ENCODE results near the gene TERT. TPM values are rescaled to one million over a fixed set of nuclear protein-coding genes. Genes with fewer than 3 reads are reported as not detected.

TERT gene
- total RNA-seq, 2 donors from 2014 or later: 7.1 to 9.8 TPM

GRCh38 chr5:1226839-1227581 lies 67.9 kb downstream of the TERT start:
- no peak overlapping the region for H3K27ac ChIP-seq (ENCODE audit: low read depth, low read length)
- H3K9me3 ChIP-seq (ENCODE audit: control insufficient read depth, low read length): no peaks in the 10 kb centered on the region
- Mint-ChIP-seq H3K4me1 (no peaks in the 10 kb centered on the region), H3K36me3 (ENCODE audit: low read depth) (no peaks in the 10 kb centered on the region), H3K9me3 (no peaks in the 10 kb centered on the region), H3K4me3 (no peak overlapping the region), H3K27ac (no peak overlapping the region), H3K27me3 (ENCODE audit: insufficient read depth) (no peaks in the 10 kb centered on the region)
- TF ChIP-seq CTCF (conservative IDR thresholded peaks at IDR 0.05): no peak
- WGBS, 2 experiments (ENCODE audit: insufficient coverage in 1 of 2, insufficient read length in 1 of 2): 84 to 86% methylated on average over 19 to 50 of the region's 50 CpGs
- no peaks in the 10 kb centered on the region for H3K36me3 ChIP-seq (ENCODE audit: control insufficient read depth, insufficient read depth, low read length)
- no peak overlapping the region for H3K9ac ChIP-seq (ENCODE audit: extremely low read depth, low read length, poor library complexity, severe bottlenecking)
- H3K4me1 ChIP-seq (ENCODE audit: control insufficient read depth, insufficient read depth, low read length): no peaks in the 10 kb centered on the region
- no peak overlapping the region for H3K4me3 ChIP-seq (ENCODE audit: low read length)
- DNase-seq: no peak
- H3K27me3 ChIP-seq (ENCODE audit: control insufficient read depth, insufficient read depth, low read length, poor library complexity, severe bottlenecking): no peaks in the 10 kb centered on the region

GRCh38 chr5:1226231-1226630 lies 68.6 kb downstream of the TERT start:
- WGBS, 2 experiments (ENCODE audit: insufficient coverage in 1 of 2, insufficient read length in 1 of 2): 85 to 88% methylated on average over 9 to 12 of the region's 12 CpGs
- Mint-ChIP-seq H3K36me3 (ENCODE audit: low read depth) (no peaks in the 10 kb centered on the region), H3K9me3 (no peaks in the 10 kb centered on the region), H3K27me3 (ENCODE audit: insufficient read depth) (no peaks in the 10 kb centered on the region), H3K4me3 (no peak overlapping the region), H3K27ac (no peak overlapping the region), H3K4me1 (no peaks in the 10 kb centered on the region)
- no peak for TF ChIP-seq CTCF (conservative IDR thresholded peaks at IDR 0.05)
- H3K4me3 ChIP-seq (ENCODE audit: low read length): no peak overlapping the region
- no peaks in the 10 kb centered on the region for H3K36me3 ChIP-seq (ENCODE audit: control insufficient read depth, insufficient read depth, low read length)
- H3K27ac ChIP-seq (ENCODE audit: low read depth, low read length): no peak overlapping the region
- H3K4me1 ChIP-seq (ENCODE audit: control insufficient read depth, insufficient read depth, low read length): no peaks in the 10 kb centered on the region
- no peaks in the 10 kb centered on the region for H3K27me3 ChIP-seq (ENCODE audit: control insufficient read depth, insufficient read depth, low read length, poor library complexity, severe bottlenecking)
- no peak for DNase-seq
- H3K9ac ChIP-seq (ENCODE audit: extremely low read depth, low read length, poor library complexity, severe bottlenecking): no peak overlapping the region
- no peaks in the 10 kb centered on the region for H3K9me3 ChIP-seq (ENCODE audit: control insufficient read depth, low read length)

- no peak within 1 kb of the TSS for H3K27ac Mint-ChIP-seq
- 83% methylated on average over 6 to 11 of the region's 11 CpGs for WGBS, 2 experiments (ENCODE audit: insufficient coverage in 1 of 2, insufficient read length in 1 of 2)
- H3K9ac ChIP-seq (ENCODE audit: extremely low read depth, low read length, poor library complexity, severe bottlenecking): no peak within 1 kb of the TSS
- H3K4me3 ChIP-seq (ENCODE audit: low read length): no peak within 1 kb of the TSS
- no peak within 1 kb of the TSS for H3K27ac ChIP-seq (ENCODE audit: low read depth, low read length)
- H3K9me3 Mint-ChIP-seq: no peaks in the 10 kb centered on the region
- no peaks in the 10 kb centered on the region for H3K4me1 ChIP-seq (ENCODE audit: control insufficient read depth, insufficient read depth, low read length)
- no peaks in the 10 kb centered on the region for H3K9me3 ChIP-seq (ENCODE audit: control insufficient read depth, low read length)
- H3K27me3 Mint-ChIP-seq (ENCODE audit: insufficient read depth): no peaks in the 10 kb centered on the region
- TF ChIP-seq CTCF (conservative IDR thresholded peaks at IDR 0.05): no peak
- no peak within 1 kb of the TSS for H3K4me3 Mint-ChIP-seq
- no peak for DNase-seq
- H3K27me3 ChIP-seq (ENCODE audit: control insufficient read depth, insufficient read depth, low read length, poor library complexity, severe bottlenecking): no peaks in the 10 kb centered on the region
- no peaks in the 10 kb centered on the region for H3K4me1 Mint-ChIP-seq
- H3K36me3 Mint-ChIP-seq (ENCODE audit: low read depth): no peaks in the 10 kb centered on the region
- H3K36me3 ChIP-seq (ENCODE audit: control insufficient read depth, insufficient read depth, low read length): no peaks in the 10 kb centered on the region
Observed at GRCh38 chr5:1225081-1225480, 69.8 kb downstream of the TERT start, which contains the start of gene SLC6A18. SLC6A18 (plus strand) TSS chr5:1225381; CDS start chr5:1225478, 97 bp downstream.
